NCI-H1417 (cell line): ENCODE measurements around the gene DGKI.
A peak's percentile ranks its signal among the peaks of the same experiment; 100 is the strongest.

ENCODE experiments used
- DNase-seq, 3 experiments: peaks; one replicate each; lab custom pipeline; 2025; lab: John Stamatoyannopoulos, UW

The DGKI gene

DNA sequence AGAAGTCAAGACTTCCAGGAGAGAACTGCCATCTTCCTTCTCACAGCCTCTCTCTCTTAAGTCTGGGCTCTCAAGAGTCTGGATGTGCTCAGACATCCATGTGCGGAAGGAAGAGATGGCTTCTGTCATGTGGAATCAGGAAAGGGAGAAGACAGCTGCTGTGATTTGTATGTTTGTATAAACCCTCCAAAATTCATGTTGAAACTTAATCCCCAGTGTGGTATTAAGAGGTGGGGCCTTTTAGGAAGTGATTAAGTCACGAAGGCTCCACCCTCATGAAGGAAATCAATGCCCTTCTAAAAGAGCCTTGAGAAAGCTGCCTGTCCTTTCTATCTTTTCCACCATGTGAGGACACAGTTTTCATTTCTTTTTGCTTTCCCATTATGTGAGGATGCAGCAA lies 429.3 kb downstream of the DGKI start:
- no peak for DNase-seq

DNA sequence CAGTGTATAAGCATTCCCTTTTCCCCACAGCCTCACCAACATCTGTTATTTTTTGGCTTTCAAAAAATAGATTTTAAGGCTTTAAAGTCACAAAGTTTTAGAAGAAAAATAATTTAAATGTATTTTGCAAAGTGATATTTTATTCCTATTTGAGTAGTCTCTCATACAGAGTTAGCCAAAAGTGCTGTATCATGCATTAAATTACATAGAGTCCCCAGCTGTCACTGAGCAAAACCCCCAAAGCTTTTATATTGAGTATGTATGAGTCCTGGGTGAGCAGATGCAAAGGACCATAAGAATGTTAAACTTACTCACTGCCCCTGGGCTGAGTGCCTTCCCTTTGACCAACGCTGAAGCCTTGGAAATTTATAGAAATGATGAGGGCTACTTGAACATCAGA lies 432.9 kb downstream of the DGKI start:
- no peak for DNase-seq

DNA sequence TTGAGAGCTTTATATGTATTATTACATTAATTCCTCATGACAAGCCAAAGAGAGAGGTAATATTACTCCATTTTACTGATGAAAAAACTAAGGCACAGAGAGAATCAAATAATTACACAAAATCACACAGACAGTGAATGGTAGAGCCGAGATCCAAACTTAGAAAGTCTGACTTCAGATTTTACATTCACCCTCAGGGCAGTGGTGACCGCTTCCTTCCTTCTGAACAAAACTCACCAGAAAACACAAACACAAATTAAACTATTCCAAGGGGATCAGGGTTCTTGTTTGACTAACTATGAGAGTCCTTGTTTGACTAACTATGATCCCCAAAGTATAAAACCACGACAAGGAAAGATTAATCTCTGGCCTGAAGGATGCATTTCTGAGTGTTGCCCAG lies 435.3 kb downstream of the DGKI start:
- DNase-seq, result no peak

- no peak for DNase-seq
These were observed 438.6 kb downstream of the DGKI start for GRCh38 chr7:137408126-137408525.

DNA sequence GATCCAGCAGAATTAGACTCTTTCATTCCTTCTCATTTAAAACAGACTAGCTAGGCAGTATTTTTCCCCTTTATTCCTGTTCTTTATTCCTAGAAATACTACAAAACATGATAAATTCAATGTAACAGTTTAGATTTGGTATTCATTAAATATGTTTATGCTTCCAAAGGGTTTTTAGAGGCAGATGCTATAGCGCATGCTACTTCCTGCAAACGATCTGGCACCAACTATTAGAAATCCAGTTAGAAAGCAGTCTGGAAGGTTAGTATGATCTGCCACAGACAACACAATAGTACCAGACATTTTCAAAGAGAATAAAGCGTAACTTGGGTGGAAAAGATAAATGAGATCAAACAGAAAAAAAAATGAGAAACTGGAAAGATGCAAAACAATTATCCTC lies 439.7 kb downstream of the DGKI start:
- no peak for DNase-seq

GRCh38 chr7:137404660-137405317 lies 442.0 kb downstream of the DGKI start:
- DNase-seq, result no peak

DNA sequence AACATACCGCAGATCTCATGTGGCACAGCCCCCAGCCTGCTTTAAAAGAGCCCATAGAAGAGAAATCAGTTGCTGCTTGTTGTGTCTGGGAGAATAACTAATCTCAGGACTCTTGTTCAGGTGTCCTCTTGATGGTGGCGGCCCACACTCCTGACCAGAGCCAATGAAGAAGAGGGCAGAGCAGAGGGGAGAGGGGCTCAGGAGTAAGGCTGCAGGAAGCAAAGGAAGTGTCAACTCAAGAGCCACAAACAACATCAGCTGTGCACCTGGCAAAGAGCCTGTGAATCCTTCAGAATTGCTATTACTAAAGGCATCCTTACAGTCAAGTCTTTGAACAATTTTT lies 443.4 kb downstream of the DGKI start:
- DNase-seq, result no peak

DNA sequence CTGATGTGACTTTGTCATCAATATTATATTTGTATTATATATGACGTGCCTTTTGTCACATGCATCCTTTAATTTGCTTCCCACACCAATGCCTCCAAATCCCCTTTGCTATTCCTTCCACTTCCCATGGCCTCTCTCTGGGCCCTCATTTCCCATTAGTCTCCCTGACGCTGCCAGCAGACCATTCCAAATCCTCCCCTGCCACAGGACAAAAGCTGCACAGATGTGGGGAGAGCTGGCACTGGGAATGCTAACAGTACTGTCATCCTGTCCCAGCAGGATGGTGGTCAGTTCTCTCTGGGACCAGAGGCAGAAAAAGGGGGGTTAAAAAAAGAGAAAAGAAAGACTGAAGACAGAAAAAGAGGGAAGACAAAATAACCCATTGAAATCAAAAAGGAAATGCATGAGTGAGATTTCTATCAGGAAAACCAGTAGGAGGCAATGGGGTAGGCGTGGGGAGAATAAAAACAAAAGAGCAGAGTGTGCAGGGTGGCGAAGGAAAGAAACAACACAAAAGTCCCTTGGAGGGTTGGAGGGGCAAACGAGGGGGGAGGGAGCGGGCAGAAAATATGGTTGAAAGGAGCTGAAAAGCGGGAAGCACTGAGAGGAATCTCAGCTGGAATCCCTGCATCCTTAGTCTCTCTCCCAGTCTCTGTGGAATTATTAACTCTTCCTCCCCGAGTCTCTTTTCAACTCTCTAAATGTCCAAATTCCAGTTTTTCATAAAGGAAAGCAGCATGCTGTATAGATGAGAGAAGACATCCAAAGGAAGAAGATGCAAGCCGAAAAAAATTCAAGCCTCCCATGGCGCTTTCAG lies 444.0 kb downstream of the DGKI start:
- no peak for DNase-seq

- DNase-seq, result no peak
These were observed 446.6 kb downstream of the DGKI start for GRCh38 chr7:137399827-137400823.

DNA sequence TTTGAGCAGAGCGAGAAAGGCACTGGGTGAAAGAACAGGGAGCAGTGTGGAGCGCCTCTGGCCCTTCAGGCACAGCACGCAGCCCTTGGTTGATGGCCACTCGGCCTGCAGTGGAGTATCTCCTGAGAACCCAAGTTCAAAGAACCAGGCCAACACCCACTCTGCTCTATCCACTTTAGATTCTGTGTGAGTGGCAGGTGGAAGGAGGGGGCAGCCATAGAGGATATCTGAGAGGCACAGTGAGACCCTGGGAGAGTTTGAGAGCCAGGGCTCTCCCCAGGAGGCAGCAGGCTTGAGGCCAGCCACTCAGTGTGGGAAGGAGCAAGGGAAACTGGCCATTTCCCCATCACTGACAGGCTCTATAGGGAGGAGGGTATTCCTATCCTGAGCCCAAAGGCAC lies 450.7 kb downstream of the DGKI start:
- DNase-seq, result peak in 1 of 3 experiments; percentile 9

DNA sequence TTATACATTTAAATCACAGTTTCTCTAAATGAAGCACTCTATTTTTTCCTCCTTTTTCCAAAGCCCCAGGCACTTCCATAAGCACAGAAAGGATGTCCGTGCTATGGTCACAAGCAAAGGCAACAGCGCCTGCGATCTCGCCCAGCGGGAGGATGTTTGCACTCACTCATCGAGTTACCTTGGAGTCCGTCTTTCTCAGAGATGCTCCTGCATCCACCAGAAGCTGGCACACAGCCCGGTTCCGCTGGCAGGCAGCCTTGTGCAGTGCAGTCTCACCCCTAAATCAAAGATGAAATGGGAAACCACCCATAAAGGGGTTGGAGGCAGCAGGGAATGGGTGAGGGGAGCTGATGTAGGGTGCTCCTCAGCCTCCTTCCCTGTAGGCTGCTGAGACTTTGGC lies 451.4 kb downstream of the DGKI start:
- peak in 2 of 3 experiments; percentile 26 to 36 for DNase-seq

DNA sequence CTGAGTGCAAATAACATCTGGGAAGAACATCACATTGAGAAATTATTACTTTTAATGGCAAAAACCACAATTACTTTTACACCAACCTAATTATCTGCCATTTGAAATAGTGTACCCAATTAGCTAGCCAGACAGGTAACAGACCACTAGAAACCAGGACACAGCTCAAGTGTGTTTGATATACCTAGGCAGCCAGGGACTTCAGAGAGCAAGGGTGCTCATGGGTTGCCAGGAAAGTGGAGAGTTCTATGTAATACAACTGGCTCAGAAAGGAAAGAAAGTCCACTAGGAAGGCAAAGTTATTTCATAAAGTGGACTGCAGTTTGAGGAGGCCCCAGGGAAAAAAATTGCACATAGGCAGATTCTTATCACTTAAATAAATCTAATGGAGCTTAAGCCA lies 453.2 kb downstream of the DGKI start:
- DNase-seq, result no peak

GRCh38 chr7:137390076-137390475 lies 456.7 kb downstream of the DGKI start:
- DNase-seq, result peak; percentile 19 to 81 (median 77)

DNA sequence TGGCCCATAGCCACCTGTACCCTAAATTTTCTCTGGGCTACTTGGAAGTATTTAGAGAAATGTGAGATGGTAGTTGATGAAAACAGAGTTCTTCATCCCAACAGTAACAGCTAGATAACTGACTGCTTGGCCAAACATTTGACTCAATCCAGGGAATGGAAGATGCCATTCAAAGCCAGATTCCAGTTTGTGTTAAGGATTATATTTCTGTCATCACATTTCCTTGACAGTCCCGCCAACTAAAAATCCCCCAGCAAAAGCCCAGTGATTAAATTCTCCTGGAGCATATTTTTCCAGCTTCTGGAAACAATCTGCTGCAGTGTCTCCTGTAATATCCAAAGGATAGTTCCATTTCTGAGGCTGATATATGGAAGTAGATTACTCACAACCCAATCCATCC lies 457.9 kb downstream of the DGKI start:
- DNase-seq, result no peak

- no peak for DNase-seq
These were observed 459.8 kb downstream of the DGKI start for GRCh38 chr7:137386966-137387365.

- DNase-seq, result no peak
These were observed 465.7 kb downstream of the DGKI start for GRCh38 chr7:137381045-137381444.

- DNase-seq, result no peak
These were observed 473.3 kb downstream of the DGKI start for GRCh38 chr7:137373507-137373906.

GRCh38 chr7:137371616-137372015 lies 475.2 kb downstream of the DGKI start:
- no peak for DNase-seq

- no peak for DNase-seq
These were observed 479.8 kb downstream of the DGKI start for GRCh38 chr7:137366995-137367394.

- no peak for DNase-seq
These were observed 483.1 kb downstream of the DGKI start for GRCh38 chr7:137363683-137364082.

DNA sequence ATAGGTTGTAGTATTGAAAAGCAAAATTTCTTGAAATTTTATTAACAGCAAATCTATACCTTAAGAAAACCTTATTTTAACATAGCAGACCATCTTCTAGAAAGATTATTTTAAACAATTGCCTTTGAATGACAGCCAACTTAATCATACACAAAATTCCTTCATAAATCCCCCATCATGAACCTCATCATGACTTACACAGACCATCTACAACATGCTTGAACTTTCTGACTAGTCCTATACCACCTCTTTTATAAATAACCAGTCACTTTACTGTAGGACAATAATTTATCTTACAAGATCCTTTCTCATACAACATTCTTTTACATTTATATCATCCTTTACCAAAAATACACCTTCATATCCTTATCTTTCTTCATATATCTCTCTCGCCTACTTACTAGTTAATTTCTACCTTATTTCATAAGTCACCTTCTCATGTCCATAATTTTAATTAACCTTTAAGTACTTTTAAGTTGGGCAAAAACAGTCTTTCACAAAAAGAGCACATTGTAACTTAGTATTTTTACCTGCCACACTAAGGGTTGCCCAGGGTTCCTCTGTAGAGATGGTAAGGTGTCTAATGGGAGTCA lies 486.6 kb downstream of the DGKI start:
- DNase-seq, result peak in 1 of 3 experiments; percentile 9

DNA sequence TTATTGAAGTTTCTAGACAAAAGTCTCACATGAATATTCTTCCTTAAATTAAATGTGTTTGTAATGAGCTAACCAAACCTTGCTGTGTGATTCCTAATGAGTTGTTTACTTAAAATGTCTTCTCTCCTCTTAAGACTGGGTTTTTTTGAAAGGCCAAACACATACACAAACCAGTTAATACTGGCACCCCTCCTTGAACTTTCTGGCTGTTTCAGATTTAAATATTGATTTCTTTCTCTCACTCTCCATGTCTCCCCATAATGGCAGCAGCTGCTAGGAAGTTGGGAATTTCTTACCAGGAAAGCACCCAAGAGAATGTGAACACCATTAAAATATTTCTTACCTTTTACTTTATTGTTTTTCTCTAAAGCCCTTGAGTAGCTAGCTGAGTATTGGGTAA lies 491.8 kb downstream of the DGKI start:
- DNase-seq, result no peak
